ENCODE results near the gene P4HB.

Gene P4HB

DNA sequence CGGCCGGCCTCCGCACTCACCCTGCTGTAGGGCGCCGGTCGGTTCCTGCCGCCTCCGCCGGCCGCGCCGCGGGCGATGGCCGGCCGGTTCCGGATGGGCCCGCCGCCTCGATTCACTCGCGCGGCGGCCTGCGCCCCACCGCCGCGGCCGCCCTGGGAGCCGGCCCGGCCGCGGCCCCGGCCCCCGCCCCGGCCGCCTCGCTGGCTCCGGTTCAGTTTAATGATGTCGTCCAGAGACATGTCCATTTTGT is 30.9 kb upstream of the P4HB start:
- Histone ChIP-seq H3K27ac (peak overlapping the region in 1 of 2 donors; percentile 99), H3K4me3 (peak overlapping the region; percentile 100)
- TF ChIP-seq, protein P1, sequence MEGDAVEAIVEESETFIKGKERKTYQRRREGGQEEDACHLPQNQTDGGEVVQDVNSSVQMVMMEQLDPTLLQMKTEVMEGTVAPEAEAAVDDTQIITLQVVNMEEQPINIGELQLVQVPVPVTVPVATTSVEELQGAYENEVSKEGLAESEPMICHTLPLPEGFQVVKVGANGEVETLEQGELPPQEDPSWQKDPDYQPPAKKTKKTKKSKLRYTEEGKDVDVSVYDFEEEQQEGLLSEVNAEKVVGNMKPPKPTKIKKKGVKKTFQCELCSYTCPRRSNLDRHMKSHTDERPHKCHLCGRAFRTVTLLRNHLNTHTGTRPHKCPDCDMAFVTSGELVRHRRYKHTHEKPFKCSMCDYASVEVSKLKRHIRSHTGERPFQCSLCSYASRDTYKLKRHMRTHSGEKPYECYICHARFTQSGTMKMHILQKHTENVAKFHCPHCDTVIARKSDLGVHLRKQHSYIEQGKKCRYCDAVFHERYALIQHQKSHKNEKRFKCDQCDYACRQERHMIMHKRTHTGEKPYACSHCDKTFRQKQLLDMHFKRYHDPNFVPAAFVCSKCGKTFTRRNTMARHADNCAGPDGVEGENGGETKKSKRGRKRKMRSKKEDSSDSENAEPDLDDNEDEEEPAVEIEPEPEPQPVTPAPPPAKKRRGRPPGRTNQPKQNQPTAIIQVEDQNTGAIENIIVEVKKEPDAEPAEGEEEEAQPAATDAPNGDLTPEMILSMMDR (IDR thresholded peaks at IDR 0.05): no peak
- DNase-seq (ENCODE audit: low spot score): no peak

DNA sequence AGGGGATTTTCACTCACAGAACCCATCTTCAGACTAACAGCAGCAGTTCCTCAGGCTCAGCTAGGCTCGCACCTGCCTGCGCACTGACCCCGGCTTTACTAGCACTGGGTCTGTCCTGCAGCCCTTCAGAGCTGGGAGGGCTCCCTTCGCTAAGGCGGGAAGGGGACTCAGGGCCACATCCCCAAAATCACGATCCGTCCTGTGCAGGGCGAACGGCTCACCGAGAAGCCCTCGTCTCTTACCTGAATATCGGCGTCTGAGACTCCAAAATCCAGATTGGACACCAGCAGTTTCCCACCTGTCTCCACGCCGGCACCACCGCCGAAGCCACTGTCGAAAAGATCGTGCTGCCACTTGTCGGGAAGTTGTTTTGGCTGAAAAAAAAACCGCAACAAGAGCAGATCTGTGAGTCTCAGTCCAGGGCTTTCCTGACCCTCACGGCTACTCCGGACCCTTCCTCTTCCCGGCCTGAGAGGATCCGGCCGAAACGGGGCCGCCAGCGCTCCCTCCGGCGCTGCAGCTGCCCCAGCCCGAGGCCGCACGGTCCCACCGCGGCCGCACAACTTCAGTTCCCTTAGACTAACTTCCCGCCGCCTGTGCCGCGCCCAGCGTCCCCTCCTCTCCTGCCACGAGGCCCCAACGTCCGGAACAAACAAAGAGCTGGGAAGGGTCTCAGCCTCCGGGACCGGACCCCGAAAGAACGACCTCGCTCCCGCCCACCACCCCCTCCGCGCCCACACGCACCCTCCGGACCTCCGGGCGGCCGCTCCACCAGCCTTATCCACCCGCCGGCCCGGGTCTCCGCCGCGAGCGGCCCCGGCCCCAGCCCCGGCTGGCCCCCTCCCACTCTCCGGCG is 30.3 kb upstream of the P4HB start:
- Histone ChIP-seq H3K27ac (peak overlapping the region in 1 of 2 donors; percentile 99), H3K4me3 (peak overlapping the region; percentile 100)
- DNase-seq (ENCODE audit: low spot score): no peak
- TF ChIP-seq, protein P1 (IDR thresholded peaks at IDR 0.05): no peak

DNA sequence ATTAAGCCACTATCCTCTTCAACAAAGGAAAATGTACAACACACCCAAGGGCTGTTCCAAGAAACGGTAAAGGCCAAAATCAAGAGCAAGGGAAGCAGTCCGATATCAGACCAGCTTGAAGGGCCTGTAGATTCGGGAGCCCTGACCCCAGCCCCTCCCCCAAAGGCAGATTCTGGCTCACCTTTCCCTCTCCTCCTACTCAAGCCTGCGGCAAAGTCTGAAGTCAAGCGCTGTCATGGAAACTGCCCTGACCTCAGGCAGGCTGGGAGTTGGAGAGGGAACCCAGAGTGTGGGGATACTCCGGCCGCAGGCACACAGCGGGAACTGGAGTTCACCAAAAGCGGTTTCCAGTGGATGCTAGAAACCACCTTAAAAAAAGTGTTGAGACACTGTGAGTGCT is 29.3 kb upstream of the P4HB start:
- DNase-seq (ENCODE audit: low spot score): no peak
- TF ChIP-seq, protein P1 (IDR thresholded peaks at IDR 0.05): no peak
- no peak overlapping the region for H3K27ac ChIP-seq
- no peak overlapping the region for H3K4me3 ChIP-seq

DNA sequence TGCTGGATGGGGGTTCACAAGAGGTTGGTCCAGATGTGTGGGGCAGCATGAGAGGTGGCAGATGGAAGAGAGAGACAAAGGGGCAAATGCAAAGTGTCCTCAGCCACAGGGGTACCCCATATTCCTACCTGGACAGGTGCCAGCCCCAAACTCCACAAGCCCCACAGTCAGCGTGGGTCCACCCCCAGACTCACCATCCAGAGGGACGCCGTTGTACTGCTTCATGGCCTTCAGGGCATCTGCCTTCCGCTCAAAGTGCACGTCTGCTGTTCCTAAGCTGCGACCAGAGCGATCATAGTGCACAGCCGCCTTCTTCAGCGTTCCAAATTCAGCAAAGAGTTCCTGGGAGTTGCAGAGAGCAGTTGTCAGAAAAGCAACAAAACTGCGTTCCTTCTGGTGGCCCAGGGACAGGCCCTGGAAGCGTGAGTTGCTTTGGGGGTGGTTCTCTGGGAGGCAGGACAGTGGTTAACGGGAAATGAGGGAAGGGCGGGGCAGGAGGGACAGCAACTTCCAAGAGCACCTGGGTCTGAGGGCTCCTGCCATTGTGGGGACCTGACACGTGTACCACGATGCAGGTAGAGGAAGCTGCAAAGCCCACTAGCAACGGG is 28.8 kb upstream of the P4HB start:
- no peak overlapping the region for H3K4me3 ChIP-seq
- TF ChIP-seq, protein P1 (IDR thresholded peaks at IDR 0.05): no peak
- DNase-seq (ENCODE audit: low spot score): no peak
- H3K27ac ChIP-seq: no peak overlapping the region

DNA sequence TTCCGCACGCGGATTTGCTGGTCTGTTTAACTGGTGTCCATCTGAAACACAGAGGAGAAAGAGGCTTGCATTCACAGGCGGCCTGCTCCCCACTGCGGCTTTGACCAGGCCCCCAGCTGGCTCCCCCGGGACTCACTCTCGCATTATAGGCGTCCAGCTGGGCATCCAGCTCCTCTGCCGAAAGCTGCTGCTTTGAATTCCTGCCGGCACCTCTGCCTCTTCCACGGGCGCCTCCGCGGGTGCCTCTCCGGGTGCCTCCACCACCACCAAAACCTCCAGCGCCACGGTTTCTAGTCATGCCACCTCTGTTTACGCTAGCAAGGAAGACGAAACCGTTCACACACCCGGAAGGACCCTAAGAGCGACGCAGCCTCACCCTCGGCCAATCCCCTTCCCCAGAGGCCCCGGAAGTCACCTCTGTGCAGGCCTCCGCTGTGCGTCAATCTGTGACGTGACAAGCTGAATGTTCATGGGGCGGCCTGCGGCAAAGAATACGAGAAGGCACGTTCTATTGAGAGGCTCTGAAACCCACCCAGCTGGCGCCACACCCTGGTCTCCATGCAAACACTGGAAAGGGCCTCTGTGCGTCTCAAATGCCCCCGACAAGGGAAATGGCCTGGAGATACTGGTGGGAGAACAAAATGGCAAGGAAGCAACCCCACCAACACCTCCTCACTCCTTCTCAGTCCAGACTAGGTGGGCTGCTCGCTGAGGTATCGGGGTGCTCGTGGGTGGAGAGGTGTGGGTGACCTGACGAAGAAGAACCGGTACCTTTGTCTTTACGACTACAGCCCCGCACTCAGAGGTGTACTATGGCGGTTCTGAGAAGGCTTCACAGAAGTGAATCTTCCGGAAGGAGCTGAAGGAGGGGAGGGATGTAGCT is 28.0 kb upstream of the P4HB start:
- TF ChIP-seq, protein P1 (IDR thresholded peaks at IDR 0.05): no peak
- no peak overlapping the region for H3K4me3 ChIP-seq
- DNase-seq (ENCODE audit: low spot score): no peak
- H3K27ac ChIP-seq: no peak overlapping the region

DNA sequence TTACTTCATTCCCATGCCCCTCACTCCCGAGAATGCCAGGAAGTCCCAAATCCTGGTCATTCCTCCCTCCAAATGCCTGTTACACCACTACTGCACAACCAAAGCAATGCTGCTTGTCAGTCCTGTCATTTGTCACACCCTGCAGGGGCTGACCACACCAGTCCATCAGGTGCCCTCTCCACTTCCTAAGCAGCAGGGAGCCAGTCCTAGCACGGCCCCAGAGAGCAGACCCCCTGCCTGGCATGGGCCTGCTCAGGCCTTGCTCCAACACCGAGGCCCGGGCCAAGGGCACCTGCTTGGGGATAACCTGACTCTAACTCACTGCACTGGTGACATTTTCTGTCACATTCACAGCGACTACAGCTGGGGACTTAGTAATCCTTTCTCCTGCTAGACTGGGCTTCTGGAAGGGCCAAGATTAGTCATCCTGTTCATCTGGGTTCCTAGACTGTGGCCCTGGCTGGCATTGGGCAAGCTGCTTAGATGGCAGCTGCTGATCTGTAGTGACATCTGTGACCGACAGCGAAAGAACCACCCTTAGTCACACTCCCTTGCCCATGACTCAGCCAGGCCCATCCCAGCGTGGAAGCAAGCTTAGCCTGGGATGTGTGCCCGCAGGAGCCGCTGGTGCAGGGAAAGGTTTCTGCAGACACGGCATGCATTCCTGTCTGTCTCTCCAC is 25.7 kb upstream of the P4HB start:
- no peak overlapping the region for H3K27ac ChIP-seq
- TF ChIP-seq, protein P1 (IDR thresholded peaks at IDR 0.05): no peak
- H3K4me3 ChIP-seq: no peak overlapping the region
- DNase-seq (ENCODE audit: low spot score): no peak
